ENCODE data around the gene HSD11B1L.
"Not testable (repeated sequence)": the region's sequence is repeated elsewhere in the genome, so short reads cannot be mapped to it uniquely, and the experiment has no call there.

HSD11B1L gene

GRCh38 chr19:5688262-5688881, 7.5 kb downstream of the HSD11B1L start:
- DNase-seq: not testable (repeated sequence)

- DNase-seq: peak; percentile 98
Measured at GRCh38 chr19:5690125-5690954, 9.5 kb downstream of the HSD11B1L start, which contains the start of gene RPL36. RPL36 (plus strand) TSS chr19:5690295; CDS start chr19:5690508, 213 bp downstream.

- DNase-seq: peak; percentile 77
Measured at GRCh38 chr19:5690955-5691821, 10.4 kb downstream of the HSD11B1L start.

GRCh38 chr19:5691822-5692722, 11.2 kb downstream of the HSD11B1L start:
- DNase-seq: no peak

GRCh38 chr19:5692723-5693194, 11.9 kb downstream of the HSD11B1L start:
- no peak for DNase-seq

- peak; percentile 18 for DNase-seq
Measured at GRCh38 chr19:5693195-5694166, 12.7 kb downstream of the HSD11B1L start.

GRCh38 chr19:5694167-5694955, 13.5 kb downstream of the HSD11B1L start:
- DNase-seq: no peak

GRCh38 chr19:5694956-5695648, 14.3 kb downstream of the HSD11B1L start:
- DNase-seq: no peak

GRCh38 chr19:5695649-5696195, 14.9 kb downstream of the HSD11B1L start:
- no peak for DNase-seq

- DNase-seq: no peak
Measured at GRCh38 chr19:5696196-5697021, 15.6 kb downstream of the HSD11B1L start.

- no peak for DNase-seq
Measured at GRCh38 chr19:5697022-5697889, 16.4 kb downstream of the HSD11B1L start.

GRCh38 chr19:5697890-5698634, 17.2 kb downstream of the HSD11B1L start:
- DNase-seq: no peak

- DNase-seq: no peak
Measured at GRCh38 chr19:5698635-5699422, 18.0 kb downstream of the HSD11B1L start.

GRCh38 chr19:5700455-5701092, 19.7 kb downstream of the HSD11B1L start:
- no peak for DNase-seq

- DNase-seq: not testable (repeated sequence)
Measured at GRCh38 chr19:5702053-5702410, 21.2 kb downstream of the HSD11B1L start.
